Lung (tissue), 12 donors: ENCODE data around the gene TBX3. TPM values are rescaled to one million over a fixed set of nuclear protein-coding genes. Genes with fewer than 3 reads are reported as not detected.

Source experiments
- ATAC-seq: fragments of 200-7000 bp; cut with Tn5 transposase; one replicate; pipeline ENCODE4 v1.9.1; 2020; ENCODE audit warnings: moderate number of reproducible peaks; ENCODE audit not compliant: insufficient read depth, low FRiP score
- DNase-seq, 3 donors: peaks; one replicate each; pipeline ENCODE4 v3.0.0-alpha.2; 2013 to 2017
- H3K27ac ChIP-seq, 2 donors: one replicate each; pipeline ENCODE4 v1.5.1; 2013; ENCODE audit warnings: mild to moderate bottlenecking in 2 of 2, moderate library complexity in 2 of 2, control low read depth in 1 of 2, inconsistent platforms in 1 of 2, low read depth in 1 of 2, low read length in 1 of 2
- H3K27me3 ChIP-seq, 3 donors: one replicate each; pipeline ENCODE4 v1.5.1; 2013; ENCODE audit warnings: low read length in 2 of 3; ENCODE audit not compliant: control insufficient read depth in 3 of 3, insufficient read depth in 3 of 3
- H3K36me3 ChIP-seq, 4 donors: one replicate each; pipeline ENCODE4 v1.5.1; 2013; ENCODE audit warnings: low read length in 4 of 4, mild to moderate bottlenecking in 1 of 4, moderate library complexity in 1 of 4; ENCODE audit not compliant: control insufficient read depth in 4 of 4, insufficient read depth in 4 of 4
- H3K4me1 ChIP-seq, 5 donors: one replicate each; pipeline ENCODE4 v1.5.1; 2013; ENCODE audit warnings: low read length in 5 of 5, mild to moderate bottlenecking in 2 of 5, moderate library complexity in 1 of 5; ENCODE audit not compliant: control insufficient read depth in 5 of 5, insufficient read depth in 5 of 5
- H3K4me3 ChIP-seq: one replicate; pipeline ENCODE4 v1.5.1; 2013; ENCODE audit warnings: mild to moderate bottlenecking, control low read depth, moderate library complexity
- H3K9ac ChIP-seq, 2 donors: one replicate each; pipeline ENCODE4 v1.5.1; 2013; ENCODE audit warnings: low read length in 2 of 2, control low read depth in 1 of 2; ENCODE audit not compliant: insufficient read depth in 1 of 2
- H3K9me3 ChIP-seq, 4 donors: one replicate each; pipeline ENCODE4 v1.5.1; 2013; ENCODE audit warnings: low read length in 3 of 4, mild to moderate bottlenecking in 1 of 4, moderate library complexity in 1 of 4; ENCODE audit not compliant: control insufficient read depth in 4 of 4, insufficient read depth in 3 of 4
- WGBS, 2 donors: extraction: QIAGEN DNeasy Blood & Tissue Kit; methylation state at CpG; one replicate each; pipeline ENCODE4 v1.1.7; 2013; 5-methylcytosine and 5-hydroxymethylcytosine counted together
- polyA plus RNA-seq, 2 donors: library from polyadenylated mRNA; stranded (reverse); fragments of 200-250 nt; gene quantifications; one replicate each; pipeline ENCODE4 v1.2.1, GENCODE V29; 2013
- total RNA-seq, 2 donors: library from RNA; depleted of rRNA in 1 of 2; stranded (reverse); fragments of >200 nt in 1 of 2; gene quantifications; one replicate each; pipeline ENCODE4 v1.2.1, GENCODE V29; 2014 to 2021
- TF ChIP-seq, protein P1 (sequence below): IDR thresholded peaks from 2 replicates; pipeline ENCODE4 v1.5.1; 2012; ENCODE audit warnings: mild to moderate bottlenecking; ENCODE audit errors: control extremely low read depth, extremely low read depth
- donor health status: control.
- donor health status: control.
- donor health status: Bipolar disorder and iron deficiency.
- donor health status: healthy.
- donor health status: DM: yes; HTN: yes; CAD: no.

Gene TBX3
- total and polyA plus RNA-seq, 4 donors: 19.3 to 126 (median 39.6) TPM

DNA sequence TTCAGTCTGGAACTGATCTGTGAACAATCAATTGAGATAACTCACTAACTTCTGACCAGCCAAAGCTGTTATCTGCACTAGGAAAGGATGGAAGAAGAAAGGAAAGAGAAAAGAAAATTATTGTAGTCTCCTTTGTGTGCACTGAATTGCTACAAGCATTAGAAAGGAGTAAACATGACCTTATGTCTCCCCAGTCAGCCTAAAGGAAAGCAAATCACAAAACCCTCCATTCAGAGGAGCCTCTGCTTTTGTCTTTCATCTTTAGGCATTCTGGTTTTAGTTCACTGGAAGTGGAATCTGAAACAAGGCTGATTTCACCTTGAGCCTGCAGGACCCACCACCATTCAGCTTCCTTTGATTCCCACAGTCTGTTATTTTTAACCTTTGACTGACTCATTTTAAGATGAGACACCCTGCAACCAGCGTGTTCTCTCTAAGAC, 26.0 kb downstream of the TBX3 start:
- no peak overlapping the region for H3K4me3 ChIP-seq
- TF ChIP-seq, protein P1, sequence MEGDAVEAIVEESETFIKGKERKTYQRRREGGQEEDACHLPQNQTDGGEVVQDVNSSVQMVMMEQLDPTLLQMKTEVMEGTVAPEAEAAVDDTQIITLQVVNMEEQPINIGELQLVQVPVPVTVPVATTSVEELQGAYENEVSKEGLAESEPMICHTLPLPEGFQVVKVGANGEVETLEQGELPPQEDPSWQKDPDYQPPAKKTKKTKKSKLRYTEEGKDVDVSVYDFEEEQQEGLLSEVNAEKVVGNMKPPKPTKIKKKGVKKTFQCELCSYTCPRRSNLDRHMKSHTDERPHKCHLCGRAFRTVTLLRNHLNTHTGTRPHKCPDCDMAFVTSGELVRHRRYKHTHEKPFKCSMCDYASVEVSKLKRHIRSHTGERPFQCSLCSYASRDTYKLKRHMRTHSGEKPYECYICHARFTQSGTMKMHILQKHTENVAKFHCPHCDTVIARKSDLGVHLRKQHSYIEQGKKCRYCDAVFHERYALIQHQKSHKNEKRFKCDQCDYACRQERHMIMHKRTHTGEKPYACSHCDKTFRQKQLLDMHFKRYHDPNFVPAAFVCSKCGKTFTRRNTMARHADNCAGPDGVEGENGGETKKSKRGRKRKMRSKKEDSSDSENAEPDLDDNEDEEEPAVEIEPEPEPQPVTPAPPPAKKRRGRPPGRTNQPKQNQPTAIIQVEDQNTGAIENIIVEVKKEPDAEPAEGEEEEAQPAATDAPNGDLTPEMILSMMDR: no peak
- H3K4me1 ChIP-seq: peaks cover 0 to 9% (median 0%) of the 10 kb centered on the region in 5 donors
- H3K9ac ChIP-seq: no peak overlapping the region
- DNase-seq (no peak), ATAC-seq (no peak)
- H3K36me3 ChIP-seq: no peaks in the 10 kb centered on the region
- WGBS, 2 donors: 82% methylated on average over 1 of the region's 1 CpG
- H3K27ac ChIP-seq: no peak overlapping the region
- H3K27me3 ChIP-seq: peaks cover 0 to 4% (median 0%) of the 10 kb centered on the region in 3 donors
- H3K9me3 ChIP-seq: no peaks in the 10 kb centered on the region

DNA sequence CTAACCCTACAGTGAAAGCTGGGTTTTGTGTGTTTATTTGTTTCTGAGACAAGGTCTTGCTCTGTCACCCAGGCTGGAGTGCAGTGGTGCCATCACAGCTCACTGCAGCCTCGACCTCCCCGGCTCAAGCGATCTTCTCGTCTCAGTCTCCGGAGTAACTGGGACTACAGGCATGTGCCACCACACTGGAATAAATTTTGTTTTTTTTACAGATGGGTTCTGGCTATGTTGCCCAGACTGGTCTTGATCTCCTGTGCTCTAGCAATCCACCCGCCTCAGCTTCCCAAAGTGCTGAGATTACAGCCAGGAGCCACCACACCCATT, 26.4 kb downstream of the TBX3 start:
- WGBS, 2 donors: 86 to 88% methylated on average over 6 of the region's 6 CpGs
- ATAC-seq (no peak), DNase-seq (no peak)
- TF ChIP-seq, protein P1: no peak
- no peak overlapping the region for H3K9ac ChIP-seq
- H3K27me3 ChIP-seq: no peaks in the 10 kb centered on the region
- no peaks in the 10 kb centered on the region for H3K9me3 ChIP-seq
- H3K4me1 ChIP-seq: peaks cover 0 to 9% (median 0%) of the 10 kb centered on the region in 5 donors
- H3K27ac ChIP-seq: no peak overlapping the region
- no peaks in the 10 kb centered on the region for H3K36me3 ChIP-seq
- no peak overlapping the region for H3K4me3 ChIP-seq

DNA sequence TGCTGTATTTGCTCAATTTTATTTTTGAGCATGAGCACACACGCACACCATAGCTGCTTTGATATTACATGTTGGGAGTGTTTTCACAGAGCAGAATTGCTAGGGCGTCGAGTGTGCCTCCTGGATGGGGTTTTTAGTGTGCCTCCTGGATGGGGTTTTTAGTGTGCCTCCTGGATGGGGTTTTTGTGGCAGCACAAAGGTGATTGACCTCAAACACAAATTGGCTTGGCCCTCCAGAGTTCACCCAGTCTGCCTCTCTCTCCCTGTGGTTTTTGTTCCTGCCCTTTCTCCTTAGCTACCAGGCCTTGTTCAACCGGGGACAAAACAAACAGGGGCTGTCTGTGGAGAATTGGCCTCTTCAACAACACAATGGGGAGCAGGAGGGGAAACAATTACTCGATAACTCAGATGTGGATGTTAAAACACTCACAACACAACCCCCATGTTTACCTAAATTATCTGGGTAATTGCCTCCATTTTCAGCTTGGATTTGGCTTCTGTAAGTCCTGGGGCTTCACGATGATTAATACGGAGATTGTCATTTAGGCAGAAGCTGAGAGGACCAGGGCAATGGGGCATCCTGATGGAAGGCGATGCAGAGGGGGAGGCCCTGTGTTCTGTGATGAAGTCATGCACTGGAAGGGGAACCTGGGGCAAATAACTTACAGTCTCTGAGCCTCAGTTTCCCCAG, 26.9 kb downstream of the TBX3 start:
- DNase-seq (no peak), ATAC-seq (no peak)
- Histone ChIP-seq H3K36me3 (no peaks in the 10 kb centered on the region), H3K27me3 (no peaks in the 10 kb centered on the region), H3K27ac (no peak overlapping the region), H3K9me3 (no peaks in the 10 kb centered on the region), H3K4me1 (peaks cover 0 to 9% (median 0%) of the 10 kb centered on the region in 5 donors), H3K9ac (no peak overlapping the region), H3K4me3 (no peak overlapping the region)
- 85 to 87% methylated on average over 8 of the region's 8 CpGs for WGBS, 2 donors
- TF ChIP-seq, protein P1: no peak
